Esophagus squamous epithelium (tissue), 5 donors: ENCODE measurements around the gene ADIPOR1. TPM values are rescaled to one million over a fixed set of nuclear protein-coding genes. Genes with fewer than 3 reads are reported as not detected.
"Not testable (repeated sequence)": the region's sequence is repeated elsewhere in the genome, so short reads cannot be mapped to it uniquely, and the experiment has no call there.

Experiments
- DNase-seq: peaks from one replicate; lab custom pipeline; 2025; lab: John Stamatoyannopoulos, UW
- H3K27ac ChIP-seq, 4 donors: fragments of 200-600 bp; sonication (generic); one replicate each; pipeline ENCODE4 v1.5.1; 2016 to 2019; ENCODE audit warnings: mild to moderate bottlenecking in 1 of 4
- H3K27me3 ChIP-seq, 4 donors: fragments of 200-600 bp; sonication (generic); 1 replicate in 3 of 4; 2 replicates in 1 of 4; pipeline versions ENCODE4 v1.5.1 to v1.6.0; 2017 to 2021; ENCODE audit warnings: antibody characterized with exemption in 1 of 4
- H3K36me3 ChIP-seq, 3 donors: fragments of 200-600 bp; sonication (generic); one replicate each; pipeline ENCODE4 v1.5.1; 2016 to 2019
- H3K4me1 ChIP-seq, 3 donors: fragments of 200-600 bp; sonication (generic); one replicate each; pipeline ENCODE4 v1.5.1; 2017 to 2019
- H3K4me3 ChIP-seq, 4 donors: fragments of 200-600 bp; sonication (generic); 1 replicate in 3 of 4; 2 replicates in 1 of 4; pipeline ENCODE4 v1.5.1; 2016 to 2019; ENCODE audit warnings: mild to moderate bottlenecking in 2 of 4, moderate library complexity in 1 of 4
- H3K9me3 ChIP-seq, 3 donors: fragments of 200-600 bp; sonication (generic); one replicate each; pipeline ENCODE4 v1.5.1; 2016 to 2019
- CTCF ChIP-seq, 6 experiments: fragments of 450-650 bp in 4 of 6; fragments of 200-600 bp in 2 of 6; sonication (generic) in 2 of 6; IDR thresholded peaks; one replicate each; pipeline ENCODE4 v1.5.1; 2016 to 2019; ENCODE audit warnings: antibody characterized with exemption in 6 of 6, mild to moderate bottlenecking in 4 of 6, moderate library complexity in 4 of 6
- POLR2A ChIP-seq, 4 donors: fragments of 450-650 bp; IDR thresholded peaks; one replicate each; pipeline ENCODE4 v1.6.1; 2017; ENCODE audit warnings: antibody characterized with exemption in 4 of 4, mild to moderate bottlenecking in 4 of 4, moderate library complexity in 3 of 4
- WGBS, 2 donors: methylation state at CpG; one replicate each; pipeline ENCODE4 v1.1.5; 2018; 5-methylcytosine and 5-hydroxymethylcytosine counted together
- intact Hi-C: fragments of 100-400 bp; cut with DNase I; formaldehyde crosslinking; loops from one replicate; pipeline ENCODE4 v1.15.0; 2022
- total RNA-seq, 4 donors: library from RNA; depleted of rRNA; stranded (reverse); fragments of >200 nt; gene quantifications; one replicate each; pipeline ENCODE4 v1.1.0, GENCODE V29; 2016
- donor health status: DM: yes; HTN: yes; CAD: no.

Gene ADIPOR1
- total RNA-seq, 4 donors from 2014 or later = 94.0 to 114 (median 107) TPM

- Histone ChIP-seq H3K4me3 (no peak overlapping the region), H3K4me1 (no peaks in the 10 kb centered on the region), H3K27ac (no peak overlapping the region), H3K27me3 (peaks cover 0 to 66% (median 0%) of the 10 kb centered on the region in 4 donors), H3K9me3 (no peaks in the 10 kb centered on the region), H3K36me3 (no peaks in the 10 kb centered on the region)
- intact Hi-C loops = loop anchor here (10.0 kb wide), 1 partner anchor 66 kb away; the partner anchor contains the start of gene KLHL12
- DNase-seq = no peak
- no peak for TF ChIP-seq POLR2A (IDR thresholded peaks at IDR 0.05)
Observed at GRCh38 chr1:202991112-202991511, 33.0 kb upstream of the ADIPOR1 start.

DNA sequence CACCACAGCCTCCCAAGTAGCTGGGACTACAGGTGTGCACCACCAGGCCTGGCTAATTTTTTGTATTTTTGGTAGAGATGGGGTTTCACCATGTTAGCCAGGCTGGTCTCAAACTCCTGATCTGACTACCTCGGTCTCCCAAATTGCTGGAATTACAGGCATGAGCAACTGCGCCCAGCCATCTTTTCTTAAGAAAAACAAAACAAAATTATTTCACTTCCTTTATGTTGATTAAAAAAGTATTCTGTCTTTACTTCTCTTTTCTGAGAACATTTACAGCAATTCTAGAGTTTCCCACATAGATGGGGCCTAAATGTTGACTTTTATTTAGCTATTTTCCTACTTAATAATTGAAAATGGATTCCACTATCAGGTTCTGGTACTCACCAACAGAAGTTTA, 31.8 kb upstream of the ADIPOR1 start:
- no peak for TF ChIP-seq CTCF (IDR thresholded peaks at IDR 0.05)
- no peak for TF ChIP-seq POLR2A (IDR thresholded peaks at IDR 0.05)
- DNase-seq = no peak
- H3K27me3 ChIP-seq = peaks cover 0 to 54% (median 0%) of the 10 kb centered on the region in 4 donors
- no peaks in the 10 kb centered on the region for H3K4me1 ChIP-seq
- H3K4me3 ChIP-seq = no peak overlapping the region
- intact Hi-C loops = loop anchor here (10.0 kb wide), 1 partner anchor 65 kb away; the partner anchor contains the start of gene KLHL12
- no peak overlapping the region for H3K27ac ChIP-seq
- 76 to 86% methylated on average over 2 of the region's 2 CpGs for WGBS, 2 donors
- no peaks in the 10 kb centered on the region for H3K36me3 ChIP-seq
- H3K9me3 ChIP-seq = no peaks in the 10 kb centered on the region

DNA sequence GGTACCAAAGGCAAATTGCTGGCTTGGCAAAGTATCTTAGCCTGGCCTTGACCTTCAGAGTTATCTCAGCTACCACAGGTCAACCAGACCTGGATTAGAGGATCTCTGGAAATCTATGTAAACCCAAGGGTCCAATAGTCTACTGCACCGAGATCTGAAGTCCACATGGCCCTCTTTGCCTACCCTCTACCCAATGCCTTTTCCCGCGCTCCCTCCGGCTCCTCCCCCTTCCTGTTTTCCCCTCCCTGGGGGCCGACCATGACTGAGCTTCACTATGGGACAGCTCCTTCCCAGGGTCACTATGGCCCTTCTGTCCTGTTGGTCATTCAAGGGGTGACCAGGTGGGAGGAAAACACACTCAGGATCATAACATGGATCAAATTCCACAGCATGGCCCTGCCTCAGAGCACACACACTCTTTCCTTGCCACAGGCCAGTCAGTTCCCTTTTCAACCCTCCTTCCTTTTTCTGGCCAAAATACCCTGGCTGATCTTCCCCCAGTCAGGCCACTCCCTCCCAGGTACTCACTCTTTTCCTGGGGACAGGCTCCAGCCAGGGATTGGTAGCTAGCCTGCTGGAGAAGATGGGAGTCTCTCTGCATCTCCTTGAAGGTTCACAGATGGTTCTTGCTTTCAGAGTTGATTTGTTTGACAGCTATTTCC, 29.9 kb upstream of the ADIPOR1 start:
- TF ChIP-seq CTCF (IDR thresholded peaks at IDR 0.05) (no peak), POLR2A (IDR thresholded peaks at IDR 0.05) (no peak)
- no peaks in the 10 kb centered on the region for H3K4me1 ChIP-seq
- WGBS, 2 donors = 70 to 74% methylated on average over 5 of the region's 5 CpGs
- H3K4me3 ChIP-seq = no peak overlapping the region
- intact Hi-C loops = no loop called here
- no peaks in the 10 kb centered on the region for H3K9me3 ChIP-seq
- no peak for DNase-seq
- peaks cover 0 to 37% (median 0%) of the 10 kb centered on the region in 4 donors for H3K27me3 ChIP-seq
- no peaks in the 10 kb centered on the region for H3K36me3 ChIP-seq
- no peak overlapping the region for H3K27ac ChIP-seq

- Histone ChIP-seq H3K36me3 (no peaks in the 10 kb centered on the region), H3K27ac (no peak overlapping the region), H3K27me3 (peaks cover 0 to 34% (median 0%) of the 10 kb centered on the region in 4 donors), H3K4me1 (no peaks in the 10 kb centered on the region), H3K4me3 (no peak overlapping the region), H3K9me3 (no peaks in the 10 kb centered on the region)
- intact Hi-C loops = no loop called here
- 64 to 68% methylated on average over 7 of the region's 7 CpGs for WGBS, 2 donors
- TF ChIP-seq POLR2A (IDR thresholded peaks at IDR 0.05) (no peak), CTCF (IDR thresholded peaks at IDR 0.05) (no peak)
- DNase-seq = no peak
Observed at GRCh38 chr1:202987255-202987654, 29.1 kb upstream of the ADIPOR1 start.

DNA sequence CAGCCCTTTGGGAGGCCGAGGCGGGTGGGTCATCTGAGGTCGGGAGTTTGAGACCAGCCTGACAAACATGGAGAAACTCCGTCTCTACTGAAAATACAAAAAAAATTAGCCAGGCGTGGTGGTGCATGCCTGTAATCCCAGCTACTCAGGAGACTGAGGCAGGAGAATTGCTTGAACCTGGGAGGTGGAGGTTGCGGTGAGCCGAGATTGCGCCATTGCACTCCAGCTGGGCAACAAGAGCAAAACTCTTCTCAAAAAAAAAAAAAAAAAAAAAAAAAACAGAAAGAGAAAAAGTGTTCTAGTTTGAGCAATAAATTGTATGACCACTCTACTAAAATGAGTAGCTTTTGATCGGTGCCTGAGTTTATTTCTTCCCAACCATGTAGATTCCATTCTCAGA, 28.0 kb upstream of the ADIPOR1 start:
- H3K4me1 ChIP-seq, H3K4me3 ChIP-seq, H3K27ac ChIP-seq, H3K36me3 ChIP-seq, H3K9me3 ChIP-seq, DNase-seq, intact Hi-C loops: not testable (repeated sequence)
- WGBS, 2 donors = 87 to 89% methylated on average over 5 to 6 of the region's 9 CpGs
- peaks cover 0 to 27% (median 0%) of the 10 kb centered on the region in 4 donors for H3K27me3 ChIP-seq

- Histone ChIP-seq H3K4me1 (no peaks in the 10 kb centered on the region), H3K4me3 (no peak overlapping the region), H3K27me3 (peaks cover 0 to 28% (median 0%) of the 10 kb centered on the region in 4 donors), H3K9me3 (no peaks in the 10 kb centered on the region), H3K27ac (no peak overlapping the region), H3K36me3 (no peaks in the 10 kb centered on the region)
- no peak for TF ChIP-seq POLR2A (IDR thresholded peaks at IDR 0.05)
- TF ChIP-seq CTCF (IDR thresholded peaks at IDR 0.05) = no peak
- DNase-seq = no peak
- WGBS, 2 donors = 60 to 76% methylated on average over 2 to 3 of the region's 3 CpGs
- intact Hi-C loops = no loop called here
Observed at GRCh38 chr1:202982715-202983430, 24.8 kb upstream of the ADIPOR1 start.
